ENCODE measurements around the gene TRUB2. TPM values are rescaled to one million over a fixed set of nuclear protein-coding genes. Genes with fewer than 3 reads are reported as not detected.

Gene TRUB2
- total RNA-seq, 1 experiment from 2014 or later = 42.1 TPM

GRCh38 chr9:128271512-128271911 lies 50.7 kb downstream of the TRUB2 start:
- H2AFZ ChIP-seq (ENCODE audit: low read depth, low read length, poor library complexity, severe bottlenecking) = no peak overlapping the region
- ChIA-PET CTCF (interaction anchor here (0.7 to 1.4 kb wide), 4 partner anchors 17 to 82 kb away, joined by 3 to 6 read pairs (median 4); no protein-coding TSS in a partner anchor), RAD21 (ENCODE audit: low non-redundant PET in 1 of 2, low total read pairs in 2 of 2, uncharacterized antibody in 2 of 2, unreplicated experiment in 2 of 2) (no interaction called here), POLR2A (interaction anchor here (1.2 to 1.5 kb wide), 2 partner anchors 20 to 21 kb away, joined by 3 read pairs; no protein-coding TSS in a partner anchor)
- no TSS peak for BruUV-seq (replicated peaks)
- intact Hi-C loops (cut with micrococcal nuclease) = loop anchor here (2.0 kb wide), 1 partner anchor 17 kb away; no protein-coding TSS in a partner anchor
- H4K20me1 ChIP-seq (ENCODE audit: insufficient read depth) = no peaks in the 10 kb centered on the region
- peak overlapping the region; percentile 57 for H3K9ac ChIP-seq (ENCODE audit: low read length)
- H3K36me3 ChIP-seq (ENCODE audit: control insufficient read depth in 1 of 2, insufficient read depth in 2 of 2, low read length in 2 of 2) = peaks cover 14 to 15% of the 10 kb centered on the region in 2 experiments; a peak in 2 of 4 replicates
- peak overlapping the region; percentile 89 for H3K4me2 ChIP-seq (ENCODE audit: low read length)
- no peaks in the 10 kb centered on the region for H3K27me3 ChIP-seq (ENCODE audit: insufficient read depth, low read length)
- H3K4me3 ChIP-seq (replicated peaks in 1 of 2; ENCODE audit: low read depth in 1 of 2, low read length in 2 of 2) = peak overlapping the region; percentile 1 to 51; a peak in 2 of 4 replicates
- H3K9me3 ChIP-seq (ENCODE audit: control insufficient read depth in 1 of 2, insufficient read depth in 1 of 2, low read depth in 1 of 2, low read length in 2 of 2) = no peaks in the 10 kb centered on the region
- peaks cover 22 to 35% of the 10 kb centered on the region in 2 experiments for H3K4me1 ChIP-seq (ENCODE audit: control insufficient read depth in 1 of 2, insufficient read depth in 2 of 2, low read length in 2 of 2)
- TF ChIP-seq SIN3A (IDR thresholded peaks at IDR 0.05; ENCODE audit: low read depth) (no peak), MAX (IDR thresholded peaks at IDR 0.05) (no peak), RAD21 (IDR thresholded peaks at IDR 0.05; ENCODE audit: low read depth) (no peak), ZFX (IDR thresholded peaks at IDR 0.05) (no peak), POLR2A (IDR thresholded peaks at IDR 0.05; ENCODE audit: borderline replicate concordance, extremely low read depth, insufficient read depth, insufficient read length) (no peak), POLR2AphosphoS5 (IDR thresholded peaks at IDR 0.05; ENCODE audit: low read depth, low read length) (no peak), CTCF (IDR thresholded peaks at IDR 0.05 in 2 of 3, conservative IDR thresholded peaks at IDR 0.05 in 1 of 3; ENCODE audit: borderline replicate concordance in 1 of 3, insufficient read depth in 1 of 3, low read depth in 2 of 3, low read length in 2 of 3) (no peak), ZNF274 (IDR thresholded peaks at IDR 0.05; ENCODE audit: low read depth, low read length) (no peak)
- H3K79me2 ChIP-seq (ENCODE audit: insufficient read depth, low read length) = peaks cover 18% of the 10 kb centered on the region
- H3K9me2 ChIP-seq (ENCODE audit: insufficient read depth) = no peaks in the 10 kb centered on the region
- ATAC-seq (peak; percentile 18), DNase-seq (ENCODE audit: low read depth, low spot score) (no peak)
- peak overlapping the region; percentile 68 for H3K27ac ChIP-seq (ENCODE audit: low read depth, low read length)

All from HCT116 (cell line).